Measurements from ENCODE around the gene SFXN5. TPM values are rescaled to one million over a fixed set of nuclear protein-coding genes. Genes with fewer than 3 reads are reported as not detected.
A peak's percentile ranks its signal among the peaks of the same experiment; 100 is the strongest.
"Not testable (repeated sequence)": the region's sequence is repeated elsewhere in the genome, so short reads cannot be mapped to it uniquely, and the experiment has no call there.

SFXN5 gene
- total RNA-seq, 6 experiments from 2014 or later, result 33.1 to 73.4 (median 56.6) TPM

DNA sequence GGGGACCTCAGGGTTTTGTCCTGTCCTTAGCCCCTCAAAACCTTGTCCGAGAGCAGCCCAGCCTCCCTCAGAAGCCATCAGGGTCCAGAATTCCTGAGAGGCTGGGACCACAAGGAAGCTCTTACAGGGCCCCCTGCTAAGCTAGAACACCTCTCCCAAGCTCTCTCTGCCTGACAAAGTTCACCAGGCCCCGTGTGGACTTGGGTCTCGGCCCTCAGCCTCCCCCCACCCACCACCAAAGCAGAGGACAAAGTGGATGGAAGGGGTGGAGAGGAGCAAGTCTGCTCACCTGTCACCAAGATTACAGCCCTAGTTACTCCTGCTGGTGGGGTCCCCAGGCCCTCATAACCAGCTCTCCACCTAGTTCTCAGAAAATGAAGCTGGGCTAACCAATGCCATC lies 24.4 kb upstream of the SFXN5 start:
- Histone ChIP-seq H3K4me3 (no peak overlapping the region), H3K9me3 (no peaks in the 10 kb centered on the region), H3K27ac (no peak overlapping the region), H3K36me3 (no peaks in the 10 kb centered on the region), H3K4me1 (peaks cover 0 to 5% (median 0%) of the 10 kb centered on the region in 4 donors), H3K27me3 (no peaks in the 10 kb centered on the region)
- WGBS (ENCODE audit: insufficient coverage, low coverage, low lambda C conversion rate, missing lambda C conversion rate), result 55% methylated on average over 2 of the region's 3 CpGs
- DNase-seq, result no peak
- ATAC-seq, result no peak
- intact Hi-C loops (cut with DNase I), result no loop called here
- TF ChIP-seq POLR2A (IDR thresholded peaks at IDR 0.05), result no peak
- TF ChIP-seq, protein P1, sequence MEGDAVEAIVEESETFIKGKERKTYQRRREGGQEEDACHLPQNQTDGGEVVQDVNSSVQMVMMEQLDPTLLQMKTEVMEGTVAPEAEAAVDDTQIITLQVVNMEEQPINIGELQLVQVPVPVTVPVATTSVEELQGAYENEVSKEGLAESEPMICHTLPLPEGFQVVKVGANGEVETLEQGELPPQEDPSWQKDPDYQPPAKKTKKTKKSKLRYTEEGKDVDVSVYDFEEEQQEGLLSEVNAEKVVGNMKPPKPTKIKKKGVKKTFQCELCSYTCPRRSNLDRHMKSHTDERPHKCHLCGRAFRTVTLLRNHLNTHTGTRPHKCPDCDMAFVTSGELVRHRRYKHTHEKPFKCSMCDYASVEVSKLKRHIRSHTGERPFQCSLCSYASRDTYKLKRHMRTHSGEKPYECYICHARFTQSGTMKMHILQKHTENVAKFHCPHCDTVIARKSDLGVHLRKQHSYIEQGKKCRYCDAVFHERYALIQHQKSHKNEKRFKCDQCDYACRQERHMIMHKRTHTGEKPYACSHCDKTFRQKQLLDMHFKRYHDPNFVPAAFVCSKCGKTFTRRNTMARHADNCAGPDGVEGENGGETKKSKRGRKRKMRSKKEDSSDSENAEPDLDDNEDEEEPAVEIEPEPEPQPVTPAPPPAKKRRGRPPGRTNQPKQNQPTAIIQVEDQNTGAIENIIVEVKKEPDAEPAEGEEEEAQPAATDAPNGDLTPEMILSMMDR (IDR thresholded peaks at IDR 0.05), result no peak

DNA sequence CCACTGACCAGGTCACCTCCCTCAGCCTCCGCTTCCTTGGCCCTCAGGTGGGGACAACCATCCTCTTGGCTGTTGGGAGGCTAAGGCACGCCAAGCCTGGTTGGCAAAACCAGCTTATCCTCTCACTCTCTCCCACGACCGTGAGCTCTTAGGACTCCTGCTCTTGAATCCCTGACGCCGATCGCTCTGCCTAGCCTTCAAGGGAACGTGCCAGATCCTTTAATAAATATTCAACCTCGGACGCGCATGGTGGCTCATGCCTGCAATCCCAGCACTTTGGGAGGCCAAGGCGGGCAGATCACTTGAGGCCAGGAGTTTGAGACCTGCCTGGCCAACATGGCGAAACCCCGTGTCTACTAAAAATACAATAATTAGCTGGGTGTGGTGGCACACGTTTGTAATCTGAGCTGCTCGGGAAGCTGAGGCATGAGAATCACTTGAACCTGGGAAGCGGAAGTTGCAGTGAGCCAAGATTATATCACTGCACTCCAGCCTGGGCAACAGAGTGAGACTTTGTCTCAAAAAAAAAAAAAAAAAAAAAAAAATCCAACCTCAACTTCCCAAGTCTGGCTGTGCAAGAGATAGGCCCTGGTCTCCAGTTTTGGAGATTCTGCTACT lies 22.2 kb upstream of the SFXN5 start:
- intact Hi-C loops (cut with DNase I), result loop anchor here in 1 of 2 donors (5.0 kb wide), 1 partner anchor 69 kb away; no protein-coding TSS in a partner anchor
- not testable (repeated sequence) for DNase-seq, H3K27me3 ChIP-seq, H3K9me3 ChIP-seq, ATAC-seq, H3K4me3 ChIP-seq, H3K36me3 ChIP-seq, H3K27ac ChIP-seq, H3K4me1 ChIP-seq
- 87% methylated on average over 13 of the region's 17 CpGs for WGBS (ENCODE audit: insufficient coverage, low coverage, low lambda C conversion rate, missing lambda C conversion rate)

DNA sequence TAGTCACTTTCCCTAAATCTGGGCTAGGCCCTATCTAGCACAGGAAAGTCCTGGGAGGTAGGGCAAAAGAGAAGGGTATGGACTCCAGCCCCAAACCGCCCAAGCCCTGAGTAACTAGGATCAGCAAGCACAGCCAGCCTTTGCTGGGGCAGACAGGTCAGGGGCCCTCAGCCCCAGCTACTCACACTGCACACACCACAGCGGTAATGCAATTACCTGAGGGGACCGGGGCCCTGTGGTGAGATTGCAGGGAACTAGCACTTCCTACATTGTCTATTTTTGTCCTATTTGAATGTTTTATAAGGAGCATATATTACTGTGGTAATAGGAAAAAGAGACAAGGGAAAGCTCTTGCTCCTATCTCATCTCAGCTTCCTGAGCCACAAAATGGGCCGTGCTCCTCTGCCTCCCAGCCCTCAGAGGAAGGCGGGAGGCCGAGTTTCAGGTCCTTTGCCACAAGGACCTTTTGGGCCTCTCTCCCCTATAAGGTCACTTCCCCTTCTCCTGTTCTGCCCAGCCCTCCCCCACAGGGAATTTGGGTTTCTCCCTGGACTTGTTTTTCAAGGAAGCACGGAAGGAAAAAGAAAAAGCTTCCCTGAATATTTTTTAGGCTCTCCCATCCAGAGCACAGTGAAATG lies 20.8 kb upstream of the SFXN5 start:
- H3K4me3 ChIP-seq, result no peak overlapping the region
- 56% methylated on average over 4 of the region's 7 CpGs for WGBS (ENCODE audit: insufficient coverage, low coverage, low lambda C conversion rate, missing lambda C conversion rate)
- no peak for TF ChIP-seq POLR2A (IDR thresholded peaks at IDR 0.05)
- TF ChIP-seq, protein P1 (IDR thresholded peaks at IDR 0.05), result no peak
- DNase-seq, result no peak
- ATAC-seq, result peak; percentile 4 to 24 (median 16)
- H3K4me1 ChIP-seq, result peaks cover 0 to 6% (median 0%) of the 10 kb centered on the region in 4 donors
- H3K36me3 ChIP-seq, result no peaks in the 10 kb centered on the region
- no peaks in the 10 kb centered on the region for H3K9me3 ChIP-seq
- intact Hi-C loops (cut with DNase I), result loop anchor here in 1 of 2 donors (5.0 kb wide), 1 partner anchor 70 kb away; no protein-coding TSS in a partner anchor
- no peak overlapping the region for H3K27ac ChIP-seq
- no peaks in the 10 kb centered on the region for H3K27me3 ChIP-seq

DNA sequence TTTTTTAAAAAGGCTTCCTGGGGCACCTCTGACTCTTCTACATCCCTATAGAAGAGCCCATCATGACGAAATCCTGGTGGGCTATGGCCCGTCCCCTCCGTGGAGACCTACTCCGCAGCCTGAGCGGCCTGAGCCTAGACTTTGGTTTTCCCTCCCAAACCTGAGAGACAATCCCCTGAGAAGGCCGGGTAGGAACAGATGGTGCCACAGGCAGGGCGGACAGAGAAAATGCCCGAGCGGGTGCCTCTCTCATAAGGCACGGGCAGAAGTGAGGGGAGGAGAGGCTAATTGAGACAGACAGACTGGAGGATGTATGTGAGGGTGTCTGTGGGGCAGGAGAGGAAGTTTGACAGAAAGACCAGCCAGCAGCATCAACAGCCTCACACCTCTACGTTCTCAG lies 20.2 kb upstream of the SFXN5 start:
- 90% methylated on average over 7 of the region's 11 CpGs for WGBS (ENCODE audit: insufficient coverage, low coverage, low lambda C conversion rate, missing lambda C conversion rate)
- Histone ChIP-seq H3K27ac (no peak overlapping the region), H3K4me1 (peaks cover 0 to 6% (median 0%) of the 10 kb centered on the region in 4 donors), H3K9me3 (no peaks in the 10 kb centered on the region), H3K4me3 (no peak overlapping the region), H3K27me3 (no peaks in the 10 kb centered on the region), H3K36me3 (no peaks in the 10 kb centered on the region)
- DNase-seq (no peak), ATAC-seq (no peak)
- intact Hi-C loops (cut with DNase I), result loop anchor here in 1 of 2 donors (5.0 kb wide), 1 partner anchor 71 kb away; no protein-coding TSS in a partner anchor
- TF ChIP-seq, protein P1 (IDR thresholded peaks at IDR 0.05), result no peak
- TF ChIP-seq POLR2A (IDR thresholded peaks at IDR 0.05), result no peak

DNA sequence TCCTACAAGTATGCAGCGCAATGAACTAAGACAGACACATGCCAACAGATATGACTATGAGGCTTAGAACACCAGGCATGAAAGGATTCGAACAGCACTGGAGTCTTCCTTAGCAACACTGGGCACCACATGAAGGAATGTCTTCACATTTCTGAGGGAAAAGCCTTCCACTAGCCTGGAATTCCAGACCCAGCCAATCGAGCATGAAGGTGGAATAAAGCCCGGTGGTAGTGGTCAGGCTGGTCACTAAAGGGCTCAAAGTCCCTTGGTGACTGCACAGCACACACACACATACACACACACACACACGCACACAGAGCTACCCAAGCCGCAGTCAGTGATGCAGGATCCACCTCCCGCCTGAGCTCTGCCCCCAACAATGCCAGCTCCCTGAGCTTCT lies 19.7 kb upstream of the SFXN5 start:
- 63% methylated on average over 4 of the region's 7 CpGs for WGBS (ENCODE audit: insufficient coverage, low coverage, low lambda C conversion rate, missing lambda C conversion rate)
- no peaks in the 10 kb centered on the region for H3K36me3 ChIP-seq
- no peak overlapping the region for H3K4me3 ChIP-seq
- H3K27ac ChIP-seq, result no peak overlapping the region
- no peaks in the 10 kb centered on the region for H3K27me3 ChIP-seq
- TF ChIP-seq POLR2A (IDR thresholded peaks at IDR 0.05), result no peak
- TF ChIP-seq, protein P1 (IDR thresholded peaks at IDR 0.05), result no peak
- peak in 2 of 3 donors; percentile 39 to 74 for DNase-seq
- H3K9me3 ChIP-seq, result no peaks in the 10 kb centered on the region
- peak; percentile 75 to 91 (median 82) for ATAC-seq
- intact Hi-C loops (cut with DNase I), result loop anchor here in 1 of 2 donors (5.0 kb wide), 1 partner anchor 71 kb away; no protein-coding TSS in a partner anchor
- H3K4me1 ChIP-seq, result peaks cover 0 to 6% (median 0%) of the 10 kb centered on the region in 4 donors

All from right lobe of liver (tissue), 6 donors.